Hematopoietic multipotent progenitor cell treated with erythropoietin and hydrocortisone succinate and interleukin-3 and kit ligand, for 6 days (in vitro differentiated cells): Measurements from ENCODE around the gene ARHGAP22.

Source experiments
- DNase-seq: peaks from one replicate; pipeline ENCODE4 v3.0.0-alpha.2; 2015

ARHGAP22 gene

GRCh38 chr10:48474765-48475365, 130.0 kb downstream of the ARHGAP22 start:
- DNase-seq: no peak

- DNase-seq: no peak
These were observed 131.2 kb downstream of the ARHGAP22 start for GRCh38 chr10:48473704-48474103.

- DNase-seq: peak; percentile 59
These were observed 132.3 kb downstream of the ARHGAP22 start for GRCh38 chr10:48472501-48473069.

- DNase-seq: peak; percentile 51
These were observed 133.7 kb downstream of the ARHGAP22 start for GRCh38 chr10:48470893-48471805.

- peak; percentile 95 for DNase-seq
These were observed 134.6 kb downstream of the ARHGAP22 start for GRCh38 chr10:48470115-48470892.

- no peak for DNase-seq
These were observed 135.3 kb downstream of the ARHGAP22 start for GRCh38 chr10:48469516-48470020.

- peak; percentile 75 for DNase-seq
These were observed 135.9 kb downstream of the ARHGAP22 start for GRCh38 chr10:48468866-48469511.

GRCh38 chr10:48468130-48468790, 136.6 kb downstream of the ARHGAP22 start:
- DNase-seq: peak; percentile 82

- DNase-seq: no peak
These were observed 137.2 kb downstream of the ARHGAP22 start for GRCh38 chr10:48467669-48468068.

- no peak for DNase-seq
These were observed 138.1 kb downstream of the ARHGAP22 start for GRCh38 chr10:48466611-48467240.

- no peak for DNase-seq
These were observed 138.9 kb downstream of the ARHGAP22 start for GRCh38 chr10:48465860-48466521.

- DNase-seq: peak; percentile 33
These were observed 139.8 kb downstream of the ARHGAP22 start for GRCh38 chr10:48464871-48465736.

GRCh38 chr10:48464121-48464870, 140.6 kb downstream of the ARHGAP22 start:
- no peak for DNase-seq

GRCh38 chr10:48463318-48464003, 141.4 kb downstream of the ARHGAP22 start:
- DNase-seq: peak; percentile 83

GRCh38 chr10:48462482-48463020, 142.3 kb downstream of the ARHGAP22 start:
- DNase-seq: no peak

GRCh38 chr10:48461623-48462481, 143.0 kb downstream of the ARHGAP22 start:
- DNase-seq: no peak

- peak; percentile 55 for DNase-seq
These were observed 144.7 kb downstream of the ARHGAP22 start for GRCh38 chr10:48460182-48460581.
